ENCODE data around the gene FARP1.

The FARP1 gene

DNA sequence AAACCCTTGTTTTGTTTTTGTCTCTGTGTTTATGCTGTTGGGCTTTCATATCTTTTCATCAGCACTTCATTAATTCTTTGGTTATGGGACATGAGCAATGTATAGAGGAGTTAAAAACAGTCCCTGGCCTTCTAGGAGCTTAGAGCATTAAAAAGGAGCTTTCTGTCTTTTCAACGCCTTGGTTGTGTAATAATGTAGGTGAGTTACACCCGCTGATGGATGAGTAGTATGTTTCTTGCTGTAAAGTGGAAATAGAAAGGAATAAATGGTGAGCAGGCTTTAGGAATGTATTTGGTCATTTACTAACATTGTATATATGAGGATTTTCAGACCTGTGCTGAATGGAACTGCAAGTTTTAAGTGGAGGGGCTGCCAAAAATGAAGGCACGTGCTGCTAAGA is 155.7 kb downstream of the FARP1 start:
- Histone ChIP-seq H3K9me3 (ENCODE audit: insufficient read depth, low read depth, low read length) (no peaks in the 10 kb centered on the region), H3K27ac (ENCODE audit: low read depth, low read length) (no peak overlapping the region), H4K12ac (ENCODE audit: low read depth, low read length) (no peak overlapping the region), H2AK5ac (ENCODE audit: low read length) (no peak overlapping the region), H2BK120ac (ENCODE audit: insufficient read depth, low read length, poor library complexity) (no peak overlapping the region), H2BK12ac (ENCODE audit: low read length) (no peak overlapping the region), H3K79me2 (ENCODE audit: control insufficient read depth, insufficient read depth, low read length, poor library complexity) (peaks cover 1% of the 10 kb centered on the region), H3K4me3 (ENCODE audit: low read depth, low read length) (no peak overlapping the region), H4K8ac (ENCODE audit: low read depth, low read length) (no peak overlapping the region), H3K4me2 (ENCODE audit: low read length) (no peak overlapping the region), H3K18ac (ENCODE audit: low read length) (no peak overlapping the region), H3K79me1 (ENCODE audit: low read length) (peaks cover 5% of the 10 kb centered on the region), H3K27me3 (ENCODE audit: insufficient read depth, low read length) (no peaks in the 10 kb centered on the region), H3K14ac (ENCODE audit: low read length) (no peak overlapping the region), H3K9ac (ENCODE audit: low read length) (no peak overlapping the region), H2AFZ (ENCODE audit: insufficient read depth, low read length, poor library complexity) (no peak overlapping the region), H3K23ac (ENCODE audit: low read length) (no peak overlapping the region), H3K4ac (ENCODE audit: low read depth, low read length) (no peak overlapping the region), H4K91ac (ENCODE audit: low read depth, low read length) (no peak overlapping the region), H3K36me3 (ENCODE audit: control insufficient read depth in 1 of 2, insufficient read depth in 2 of 2, low read length in 2 of 2) (no peaks in the 10 kb centered on the region), H3K4me1 (ENCODE audit: control insufficient read depth in 1 of 2, insufficient read depth in 2 of 2, low read length in 2 of 2) (peaks cover 16 to 20% of the 10 kb centered on the region in 2 experiments), H2BK5ac (ENCODE audit: low read depth, low read length, poor library complexity) (no peak overlapping the region)
- peak in 1 of 2 donors; percentile 49 for DNase-seq
- WGBS (ENCODE audit: extremely low coverage, insufficient coverage, insufficient read length), result no CpG with 5 or more reads among the region's 3 CpGs

DNA sequence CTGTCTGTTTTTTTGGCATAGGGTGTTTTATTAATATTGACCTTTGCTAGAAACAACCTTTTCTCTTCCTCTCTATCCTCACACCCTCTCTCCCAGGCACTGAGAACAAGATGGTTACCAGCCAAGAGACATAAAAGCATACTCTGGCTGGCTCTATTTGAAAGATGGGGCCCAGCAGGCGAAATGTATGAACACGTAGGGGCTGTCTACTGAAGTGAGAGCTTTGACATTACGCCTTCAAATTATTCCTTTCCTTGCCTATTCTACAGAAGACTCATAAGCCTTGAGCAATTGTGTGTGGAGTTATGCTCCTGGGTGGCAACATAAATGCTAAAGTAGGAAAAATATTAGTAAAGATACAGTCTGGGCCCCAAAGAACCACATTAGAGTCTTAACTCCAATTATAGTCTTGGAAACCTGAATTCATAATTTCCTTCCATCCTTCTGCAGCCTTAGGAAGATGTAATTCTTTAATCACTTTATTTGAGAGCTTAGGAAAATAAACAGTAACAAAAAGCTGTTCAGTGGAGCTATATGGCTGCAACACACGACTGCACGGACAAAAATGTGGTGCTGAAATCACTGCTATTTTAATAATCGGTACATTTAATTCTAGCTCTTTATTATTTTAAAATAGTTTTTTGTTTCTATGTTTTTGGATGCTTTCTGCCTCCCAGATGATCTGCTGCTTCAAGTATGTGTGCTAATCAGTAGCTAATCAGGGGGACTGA is 156.5 kb downstream of the FARP1 start:
- Histone ChIP-seq H3K14ac (ENCODE audit: low read length) (no peak overlapping the region), H3K79me1 (ENCODE audit: low read length) (peaks cover 5% of the 10 kb centered on the region), H4K91ac (ENCODE audit: low read depth, low read length) (no peak overlapping the region), H2AFZ (ENCODE audit: insufficient read depth, low read length, poor library complexity) (no peak overlapping the region), H3K4me2 (ENCODE audit: low read length) (no peak overlapping the region), H3K79me2 (ENCODE audit: control insufficient read depth, insufficient read depth, low read length, poor library complexity) (peaks cover 1% of the 10 kb centered on the region), H3K36me3 (ENCODE audit: control insufficient read depth in 1 of 2, insufficient read depth in 2 of 2, low read length in 2 of 2) (no peaks in the 10 kb centered on the region), H3K4me1 (ENCODE audit: control insufficient read depth in 1 of 2, insufficient read depth in 2 of 2, low read length in 2 of 2) (peaks cover 16 to 20% of the 10 kb centered on the region in 2 experiments), H2BK120ac (ENCODE audit: insufficient read depth, low read length, poor library complexity) (no peak overlapping the region), H3K23ac (ENCODE audit: low read length) (no peak overlapping the region), H3K18ac (ENCODE audit: low read length) (no peak overlapping the region), H4K12ac (ENCODE audit: low read depth, low read length) (no peak overlapping the region), H3K9me3 (ENCODE audit: insufficient read depth, low read depth, low read length) (no peaks in the 10 kb centered on the region), H3K4ac (ENCODE audit: low read depth, low read length) (no peak overlapping the region), H4K8ac (ENCODE audit: low read depth, low read length) (no peak overlapping the region), H2AK5ac (ENCODE audit: low read length) (no peak overlapping the region), H2BK5ac (ENCODE audit: low read depth, low read length, poor library complexity) (no peak overlapping the region), H3K27me3 (ENCODE audit: insufficient read depth, low read length) (no peaks in the 10 kb centered on the region), H3K4me3 (ENCODE audit: low read depth, low read length) (no peak overlapping the region), H2BK12ac (ENCODE audit: low read length) (no peak overlapping the region), H3K27ac (ENCODE audit: low read depth, low read length) (no peak overlapping the region), H3K9ac (ENCODE audit: low read length) (no peak overlapping the region)
- DNase-seq, result no peak
- WGBS (ENCODE audit: extremely low coverage, insufficient coverage, insufficient read length), result no CpG with 5 or more reads among the region's 6 CpGs

DNA sequence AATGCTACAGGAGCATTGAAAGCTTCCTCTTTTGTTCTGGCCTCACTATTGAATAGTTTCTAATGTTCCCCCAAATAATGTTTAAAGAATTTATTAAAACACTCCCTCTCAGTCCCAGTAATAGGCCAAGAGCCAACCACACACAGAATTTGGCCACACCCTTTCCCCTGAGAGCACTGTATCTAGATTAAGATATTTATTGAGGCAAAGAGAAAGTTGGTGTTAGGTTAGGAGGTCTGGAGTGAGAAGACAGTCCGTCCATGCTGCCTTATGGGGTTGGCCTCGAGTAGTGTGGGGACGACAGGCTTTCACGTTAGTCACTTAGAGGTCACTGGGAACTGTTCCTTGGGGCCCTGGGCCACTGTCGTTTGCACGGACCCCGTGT is 157.1 kb downstream of the FARP1 start:
- H2BK5ac ChIP-seq (ENCODE audit: low read depth, low read length, poor library complexity), result no peak overlapping the region
- H3K27me3 ChIP-seq (ENCODE audit: insufficient read depth, low read length), result no peaks in the 10 kb centered on the region
- no peak overlapping the region for H3K9ac ChIP-seq (ENCODE audit: low read length)
- no peak overlapping the region for H2BK120ac ChIP-seq (ENCODE audit: insufficient read depth, low read length, poor library complexity)
- H3K9me3 ChIP-seq (ENCODE audit: insufficient read depth, low read depth, low read length), result no peaks in the 10 kb centered on the region
- no peaks in the 10 kb centered on the region for H3K36me3 ChIP-seq (ENCODE audit: control insufficient read depth in 1 of 2, insufficient read depth in 2 of 2, low read length in 2 of 2)
- DNase-seq, result no peak
- H3K4me1 ChIP-seq (ENCODE audit: control insufficient read depth in 1 of 2, insufficient read depth in 2 of 2, low read length in 2 of 2), result peaks cover 16 to 20% of the 10 kb centered on the region in 2 experiments
- no CpG with 5 or more reads among the region's 7 CpGs for WGBS (ENCODE audit: extremely low coverage, insufficient coverage, insufficient read length)
- H3K4ac ChIP-seq (ENCODE audit: low read depth, low read length), result no peak overlapping the region
- no peak overlapping the region for H3K27ac ChIP-seq (ENCODE audit: low read depth, low read length)
- no peak overlapping the region for H3K4me3 ChIP-seq (ENCODE audit: low read depth, low read length)
- peak overlapping the region; percentile 51 for H4K91ac ChIP-seq (ENCODE audit: low read depth, low read length)
- no peak overlapping the region for H3K23ac ChIP-seq (ENCODE audit: low read length)
- H2AFZ ChIP-seq (ENCODE audit: insufficient read depth, low read length, poor library complexity), result no peak overlapping the region
- H3K4me2 ChIP-seq (ENCODE audit: low read length), result no peak overlapping the region
- no peak overlapping the region for H3K18ac ChIP-seq (ENCODE audit: low read length)
- H4K8ac ChIP-seq (ENCODE audit: low read depth, low read length), result no peak overlapping the region
- H2AK5ac ChIP-seq (ENCODE audit: low read length), result peak overlapping the region; percentile 52
- H4K12ac ChIP-seq (ENCODE audit: low read depth, low read length), result no peak overlapping the region
- H3K79me1 ChIP-seq (ENCODE audit: low read length), result peaks cover 5% of the 10 kb centered on the region
- H2BK12ac ChIP-seq (ENCODE audit: low read length), result no peak overlapping the region
- no peak overlapping the region for H3K14ac ChIP-seq (ENCODE audit: low read length)
- peaks cover 1% of the 10 kb centered on the region for H3K79me2 ChIP-seq (ENCODE audit: control insufficient read depth, insufficient read depth, low read length, poor library complexity)

DNA sequence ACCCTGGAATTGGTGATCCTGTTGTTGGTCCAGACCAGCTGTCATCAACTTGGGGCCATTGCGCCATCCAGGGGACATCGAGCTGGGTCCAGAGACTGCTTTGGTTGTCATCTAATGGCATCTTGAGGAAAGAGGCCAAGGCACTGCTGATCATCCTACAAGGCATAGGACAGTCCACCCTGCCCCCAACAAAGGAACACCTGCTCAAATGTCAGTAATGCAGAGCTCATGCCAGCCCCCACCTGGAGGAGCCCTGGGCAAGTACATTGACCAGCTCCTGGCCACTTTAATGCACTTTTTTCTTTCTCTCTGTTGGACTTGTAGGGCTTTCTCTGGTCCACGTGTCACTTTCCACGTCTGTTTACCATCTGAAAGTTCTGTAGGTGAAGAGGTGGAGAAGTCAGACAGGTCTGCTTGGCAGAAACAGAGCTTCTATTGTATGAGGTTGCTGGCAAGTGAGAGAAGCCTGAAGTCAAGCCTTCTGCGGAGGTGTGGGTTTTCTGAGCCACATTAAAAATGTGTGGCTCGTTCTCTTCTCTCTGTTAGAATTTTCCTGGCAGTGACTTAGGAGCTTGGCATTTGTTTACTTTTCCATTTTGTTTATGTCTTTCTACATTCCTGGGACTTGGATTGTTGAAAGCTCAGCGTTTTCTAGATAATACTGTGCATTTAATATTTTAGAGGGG is 158.2 kb downstream of the FARP1 start:
- Histone ChIP-seq H3K9ac (ENCODE audit: low read length) (no peak overlapping the region), H2BK120ac (ENCODE audit: insufficient read depth, low read length, poor library complexity) (peak overlapping the region; percentile 12), H3K4me2 (ENCODE audit: low read length) (peak overlapping the region; percentile 3), H3K27me3 (ENCODE audit: insufficient read depth, low read length) (no peaks in the 10 kb centered on the region), H4K12ac (ENCODE audit: low read depth, low read length) (no peak overlapping the region), H2AFZ (ENCODE audit: insufficient read depth, low read length, poor library complexity) (peak overlapping the region; percentile 62), H3K79me2 (ENCODE audit: control insufficient read depth, insufficient read depth, low read length, poor library complexity) (peaks cover 1% of the 10 kb centered on the region), H3K23ac (ENCODE audit: low read length) (no peak overlapping the region), H2AK5ac (ENCODE audit: low read length) (no peak overlapping the region), H3K14ac (ENCODE audit: low read length) (peak overlapping the region; percentile 28), H3K9me3 (ENCODE audit: insufficient read depth, low read depth, low read length) (no peaks in the 10 kb centered on the region), H3K27ac (ENCODE audit: low read depth, low read length) (peak overlapping the region; percentile 41), H4K8ac (ENCODE audit: low read depth, low read length) (peak overlapping the region; percentile 24), H3K4me3 (ENCODE audit: low read depth, low read length) (no peak overlapping the region), H3K18ac (ENCODE audit: low read length) (peak overlapping the region; percentile 68), H3K36me3 (ENCODE audit: control insufficient read depth in 1 of 2, insufficient read depth in 2 of 2, low read length in 2 of 2) (no peaks in the 10 kb centered on the region), H4K91ac (ENCODE audit: low read depth, low read length) (peak overlapping the region; percentile 61), H2BK5ac (ENCODE audit: low read depth, low read length, poor library complexity) (no peak overlapping the region), H2BK12ac (ENCODE audit: low read length) (peak overlapping the region; percentile 74), H3K4ac (ENCODE audit: low read depth, low read length) (peak overlapping the region; percentile 10), H3K79me1 (ENCODE audit: low read length) (peaks cover 5% of the 10 kb centered on the region), H3K4me1 (ENCODE audit: control insufficient read depth in 1 of 2, insufficient read depth in 2 of 2, low read length in 2 of 2) (peaks cover 15 to 20% of the 10 kb centered on the region in 2 experiments)
- no CpG with 5 or more reads among the region's 7 CpGs for WGBS (ENCODE audit: extremely low coverage, insufficient coverage, insufficient read length)
- peak in 1 of 2 donors; percentile 70 for DNase-seq

Measured in trophoblast cell (in vitro differentiated cells and primary cell).